Measurements from ENCODE around the gene MEIS2. TPM values are rescaled to one million over a fixed set of nuclear protein-coding genes. Genes with fewer than 3 reads are reported as not detected.

The MEIS2 gene
- total RNA-seq, 1 donor: 73.0 TPM

- peak overlapping the region; percentile 95 for H3K4me3 ChIP-seq (ENCODE audit: low read depth, low read length)
- DNase-seq (ENCODE audit: low read depth): no peak
- TF ChIP-seq, protein P1, sequence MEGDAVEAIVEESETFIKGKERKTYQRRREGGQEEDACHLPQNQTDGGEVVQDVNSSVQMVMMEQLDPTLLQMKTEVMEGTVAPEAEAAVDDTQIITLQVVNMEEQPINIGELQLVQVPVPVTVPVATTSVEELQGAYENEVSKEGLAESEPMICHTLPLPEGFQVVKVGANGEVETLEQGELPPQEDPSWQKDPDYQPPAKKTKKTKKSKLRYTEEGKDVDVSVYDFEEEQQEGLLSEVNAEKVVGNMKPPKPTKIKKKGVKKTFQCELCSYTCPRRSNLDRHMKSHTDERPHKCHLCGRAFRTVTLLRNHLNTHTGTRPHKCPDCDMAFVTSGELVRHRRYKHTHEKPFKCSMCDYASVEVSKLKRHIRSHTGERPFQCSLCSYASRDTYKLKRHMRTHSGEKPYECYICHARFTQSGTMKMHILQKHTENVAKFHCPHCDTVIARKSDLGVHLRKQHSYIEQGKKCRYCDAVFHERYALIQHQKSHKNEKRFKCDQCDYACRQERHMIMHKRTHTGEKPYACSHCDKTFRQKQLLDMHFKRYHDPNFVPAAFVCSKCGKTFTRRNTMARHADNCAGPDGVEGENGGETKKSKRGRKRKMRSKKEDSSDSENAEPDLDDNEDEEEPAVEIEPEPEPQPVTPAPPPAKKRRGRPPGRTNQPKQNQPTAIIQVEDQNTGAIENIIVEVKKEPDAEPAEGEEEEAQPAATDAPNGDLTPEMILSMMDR (IDR thresholded peaks at IDR 0.05; ENCODE audit: insufficient read depth, low read depth, low read length): no peak
Observed at GRCh38 chr15:37100966-37101215, 542 bp upstream of the MEIS2 start.

- peak; percentile 59 for DNase-seq (ENCODE audit: low read depth)
- peak overlapping the region; percentile 95 for H3K4me3 ChIP-seq (ENCODE audit: low read depth, low read length)
- TF ChIP-seq, protein P1 (IDR thresholded peaks at IDR 0.05; ENCODE audit: insufficient read depth, low read depth, low read length): no peak
Observed at GRCh38 chr15:37099319-37100108, 835 bp downstream of the MEIS2 start.

DNA sequence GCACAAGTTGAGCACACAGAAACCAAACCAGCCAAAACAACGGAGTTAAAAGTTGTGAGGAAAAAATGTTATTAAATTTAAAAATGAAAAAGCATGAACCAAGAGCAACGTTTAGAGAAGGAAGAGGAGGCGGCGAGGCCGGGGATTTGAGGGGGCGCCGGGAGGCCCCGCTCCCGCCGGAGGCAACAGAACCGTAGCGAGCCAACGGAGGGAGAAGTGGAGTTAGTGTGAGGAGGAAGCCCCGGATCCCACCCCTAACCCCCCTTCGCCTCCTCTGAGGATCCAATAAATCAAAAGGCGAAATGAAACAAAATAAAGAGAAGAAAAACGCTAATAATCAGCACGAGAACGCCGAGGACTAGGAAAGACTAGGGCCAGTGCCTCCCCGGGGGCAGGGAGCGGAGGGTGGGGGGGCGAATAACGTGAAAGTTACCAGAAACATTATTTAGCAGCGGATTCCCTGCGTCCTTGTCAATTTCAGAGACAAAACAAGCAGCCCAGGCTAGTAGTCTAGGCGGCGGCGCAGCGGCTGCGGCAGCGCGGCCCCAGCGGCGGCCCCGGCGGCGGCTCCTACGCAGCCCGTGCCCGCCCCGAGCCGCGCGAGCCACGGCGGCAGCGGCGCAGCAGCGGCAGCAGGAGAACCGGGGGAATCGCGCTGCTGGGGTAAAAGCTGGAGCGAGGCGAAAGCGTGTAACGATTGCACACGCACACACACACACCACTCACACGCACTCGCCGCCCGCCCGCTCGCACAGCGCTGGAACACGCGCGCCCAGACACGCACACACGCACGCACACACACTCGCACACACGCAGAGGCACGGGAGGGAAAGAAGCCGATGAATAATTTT lies 1.7 kb downstream of the MEIS2 start:
- peak; percentile 48 for DNase-seq (ENCODE audit: low read depth)
- H3K4me3 ChIP-seq (ENCODE audit: low read depth, low read length): peak overlapping the region; percentile 95
- TF ChIP-seq, protein P1 (IDR thresholded peaks at IDR 0.05; ENCODE audit: insufficient read depth, low read depth, low read length): no peak

GRCh38 chr15:37097144-37097919 lies 3.0 kb downstream of the MEIS2 start:
- peak; percentile 58 for DNase-seq (ENCODE audit: low read depth)
- peak overlapping the region; percentile 95 for H3K4me3 ChIP-seq (ENCODE audit: low read depth, low read length)
- TF ChIP-seq, protein P1 (IDR thresholded peaks at IDR 0.05; ENCODE audit: insufficient read depth, low read depth, low read length): no peak

GRCh38 chr15:37096558-37097143 lies 3.7 kb downstream of the MEIS2 start:
- no peak for DNase-seq (ENCODE audit: low read depth)
- TF ChIP-seq, protein P1 (IDR thresholded peaks at IDR 0.05; ENCODE audit: insufficient read depth, low read depth, low read length): no peak

DNA sequence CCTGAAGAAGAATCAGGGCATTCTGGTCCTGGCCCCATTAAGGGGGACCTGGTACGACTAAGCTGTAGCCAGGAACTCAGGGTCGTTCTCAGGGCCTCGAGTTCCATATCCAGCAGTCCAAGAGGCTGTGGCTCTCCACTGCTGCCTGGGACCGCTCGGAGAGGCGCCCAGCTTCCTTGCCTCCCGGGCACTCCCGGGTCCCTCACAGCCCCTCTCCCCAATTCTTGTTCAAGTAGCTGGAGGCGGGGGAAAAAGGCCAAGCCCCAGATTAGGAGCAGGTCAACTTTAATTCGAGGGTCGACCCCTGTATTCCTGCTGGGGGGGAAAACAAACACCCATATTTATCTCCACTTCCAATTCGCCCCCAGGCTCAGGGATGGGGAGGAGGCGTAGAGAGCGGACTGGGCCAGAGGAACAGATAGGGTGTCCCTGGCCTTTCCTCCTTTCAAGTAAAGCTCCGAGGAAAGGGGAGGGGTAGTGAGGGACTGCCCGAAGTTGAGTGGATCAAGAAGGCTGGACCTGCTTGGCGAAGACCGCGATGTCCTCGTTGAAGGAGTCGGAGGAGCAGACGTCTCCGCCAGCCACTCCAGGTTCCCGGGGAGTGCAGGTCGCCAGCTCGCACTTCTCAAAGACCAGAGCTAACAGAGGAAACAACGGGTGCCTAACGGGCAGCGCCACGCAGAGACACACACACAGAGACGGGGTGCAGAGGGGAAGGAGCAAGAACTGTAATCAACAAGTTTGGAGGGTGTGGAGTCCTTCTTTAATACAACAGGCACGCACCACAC lies 4.4 kb downstream of the MEIS2 start:
- TF ChIP-seq, protein P1 (IDR thresholded peaks at IDR 0.05; ENCODE audit: insufficient read depth, low read depth, low read length): no peak
- peak; percentile 51 for DNase-seq (ENCODE audit: low read depth)
- H3K4me3 ChIP-seq (ENCODE audit: low read depth, low read length): peak overlapping the region; percentile 95

More at GRCh38 chr15:37096558-37097143, 3.7 kb downstream of the MEIS2 start:
- peak overlapping the region; percentile 95 for H3K4me3 ChIP-seq (ENCODE audit: low read depth, low read length)

All from fibroblast of villous mesenchyme (primary cell).